Sigmoid colon (tissue), 4 donors: ENCODE results near the gene RIPK4.

Experiments used
- CTCF ChIP-seq, 4 experiments: fragments of 450-650 bp in 3 of 4; fragments of 200-600 bp in 1 of 4; IDR thresholded peaks; one replicate each; pipeline ENCODE4 v1.5.1; 2016 to 2019; ENCODE audit warnings: antibody characterized with exemption in 4 of 4, mild to moderate bottlenecking in 3 of 4, moderate library complexity in 2 of 4
- EP300 ChIP-seq, 4 donors: sonication (generic); formaldehyde crosslinking; IDR thresholded peaks; one replicate each; pipeline ENCODE4 v1.6.1; 2017; ENCODE audit warnings: antibody characterized with exemption in 4 of 4
- POLR2A ChIP-seq, 2 donors: fragments of 450-650 bp; IDR thresholded peaks; one replicate each; pipeline ENCODE4 v1.6.1; 2016; ENCODE audit warnings: antibody characterized with exemption in 2 of 2, mild to moderate bottlenecking in 2 of 2, moderate library complexity in 2 of 2
- POLR2AphosphoS5 ChIP-seq, 4 donors: sonication (generic); formaldehyde crosslinking; IDR thresholded peaks; one replicate each; pipeline ENCODE4 v1.6.1; 2017; ENCODE audit warnings: antibody characterized with exemption in 4 of 4

GRCh38 chr21:41761211-41761933 lies 5.5 kb downstream of the RIPK4 start:
- TF ChIP-seq POLR2A (IDR thresholded peaks at IDR 0.05) (no peak), CTCF (IDR thresholded peaks at IDR 0.05) (no peak), POLR2AphosphoS5 (IDR thresholded peaks at IDR 0.05) (no peak), EP300 (IDR thresholded peaks at IDR 0.05) (no peak)
